GM18526 (cell line): ENCODE data around the gene CCSAP.

Experiments used
- POLR2A ChIP-seq: IDR thresholded peaks from 3 replicates; pipeline ENCODE4 v1.6.1; 2011; ENCODE audit not compliant: insufficient read length; ENCODE audit errors: extremely low read depth

Gene CCSAP

DNA sequence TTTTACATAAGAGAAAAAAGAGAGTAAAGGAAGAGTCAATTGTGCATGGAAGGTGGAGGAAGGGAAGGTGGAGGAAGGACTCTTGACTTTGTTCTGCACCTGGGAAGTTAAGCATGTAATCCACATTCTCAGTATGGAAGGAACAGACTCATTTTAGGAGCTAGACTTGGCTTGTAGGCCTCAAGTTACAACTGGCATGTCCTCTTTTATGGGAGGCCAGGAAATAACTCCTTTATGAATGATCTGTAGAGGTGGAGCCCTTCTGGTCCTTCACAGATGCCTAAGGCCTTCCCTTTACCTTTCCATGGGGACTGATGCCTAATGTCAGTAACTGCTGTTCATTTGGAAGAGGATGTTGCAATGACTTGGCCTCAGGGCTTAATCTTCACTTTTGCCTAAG is 29.4 kb upstream of the CCSAP start:
- TF ChIP-seq POLR2A: no peak

DNA sequence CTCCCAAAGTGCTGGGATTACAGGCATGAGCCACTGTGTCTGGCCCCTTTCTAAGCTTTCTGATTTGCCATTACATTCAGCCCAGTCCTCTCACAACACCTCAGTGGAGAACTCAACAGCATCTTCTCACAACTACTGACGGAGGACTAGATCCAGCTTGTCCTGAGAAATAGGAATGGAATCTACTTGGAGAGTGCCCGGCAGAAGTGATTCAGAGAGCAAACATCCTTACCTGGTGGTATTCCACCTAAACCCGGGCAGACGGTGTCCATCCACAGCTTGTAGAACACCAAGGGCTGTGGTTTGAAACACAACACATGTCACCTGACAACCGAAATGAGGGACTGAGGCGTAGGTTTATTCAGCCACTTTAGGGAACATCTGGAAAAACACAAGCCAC is 28.8 kb upstream of the CCSAP start:
- TF ChIP-seq POLR2A: no peak

GRCh38 chr1:229370601-229371021 is 27.8 kb upstream of the CCSAP start:
- TF ChIP-seq POLR2A: no peak

DNA sequence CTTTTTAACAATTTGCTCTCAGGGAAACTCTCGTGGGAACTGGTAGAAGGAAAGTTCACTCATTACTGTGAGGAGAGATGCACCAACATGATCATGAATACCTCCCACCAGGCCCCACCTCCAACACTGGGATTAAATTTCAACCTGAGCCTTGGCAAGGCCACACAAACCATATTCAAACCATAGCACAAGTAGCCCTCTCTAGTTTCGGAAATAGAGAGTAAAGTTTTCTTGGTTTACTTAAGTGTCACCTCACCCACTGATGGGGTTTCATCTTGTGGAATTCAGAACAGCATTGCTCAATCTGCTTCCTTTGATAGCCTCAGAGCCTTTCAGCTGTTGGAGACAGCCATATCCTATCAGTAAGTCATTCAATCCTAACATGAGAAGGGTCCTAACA is 25.5 kb upstream of the CCSAP start:
- no peak for TF ChIP-seq POLR2A

DNA sequence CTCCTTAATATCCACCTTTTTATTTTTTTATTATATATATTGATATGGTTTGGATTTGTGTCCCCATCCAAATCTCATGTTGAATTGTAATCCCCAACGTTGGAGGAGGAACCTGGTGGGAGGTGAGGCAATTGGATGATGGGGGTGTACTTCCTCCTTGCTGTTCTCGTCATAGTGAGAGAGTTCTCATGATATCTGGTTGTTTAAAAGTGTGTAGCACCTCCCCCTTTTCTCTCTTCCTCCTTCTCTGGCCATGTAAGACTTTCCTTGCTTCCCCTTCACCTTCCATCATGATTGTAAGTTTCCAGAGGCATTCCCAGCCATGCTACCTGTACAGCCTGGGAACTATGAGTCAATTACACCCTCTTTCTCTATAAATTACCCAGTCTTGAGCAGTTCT is 22.7 kb upstream of the CCSAP start:
- TF ChIP-seq POLR2A: no peak

DNA sequence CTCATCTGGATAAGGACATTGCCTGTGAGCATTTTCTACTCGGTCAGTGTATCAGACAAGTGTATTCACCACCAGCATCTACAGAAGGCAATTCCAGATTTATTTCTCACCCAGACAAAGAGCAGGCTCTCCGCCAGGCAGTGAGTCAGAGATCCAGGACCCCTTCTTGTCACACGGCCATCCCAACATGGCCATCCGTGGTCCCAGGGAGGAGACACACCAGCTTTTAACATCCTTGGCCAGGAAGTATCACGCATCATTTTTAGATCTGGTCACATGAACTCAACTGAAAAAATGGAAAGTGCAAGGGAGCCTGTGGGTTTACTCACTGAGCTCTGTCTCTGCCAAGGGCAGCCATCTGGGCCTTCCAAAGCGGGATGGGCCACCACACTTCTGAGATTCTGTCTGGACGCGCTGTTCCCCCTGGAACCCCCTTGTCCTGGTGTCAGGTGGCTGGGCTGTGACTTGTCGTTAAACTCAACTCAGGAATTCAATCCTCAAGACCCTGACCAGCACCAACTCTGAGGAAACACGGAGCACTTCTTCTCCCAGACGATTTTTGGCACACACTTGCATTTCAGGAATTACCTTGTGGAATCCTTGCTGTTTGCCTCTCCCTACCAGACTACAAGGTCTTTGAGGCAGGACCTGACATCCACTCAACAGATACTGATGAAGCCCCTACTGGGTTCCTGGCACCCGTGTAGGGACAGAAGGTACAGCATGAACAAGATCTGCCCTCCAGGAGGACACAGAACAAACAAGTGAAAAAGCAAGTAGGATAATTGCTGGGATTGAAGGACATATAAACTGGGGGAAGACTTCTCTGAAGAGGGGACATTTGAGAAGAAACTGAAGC is 21.6 kb upstream of the CCSAP start:
- no peak for TF ChIP-seq POLR2A

GRCh38 chr1:229363723-229364122 is 20.9 kb upstream of the CCSAP start:
- no peak for TF ChIP-seq POLR2A

- no peak for TF ChIP-seq POLR2A
These were observed 17.6 kb upstream of the CCSAP start for GRCh38 chr1:229360420-229360819.

DNA sequence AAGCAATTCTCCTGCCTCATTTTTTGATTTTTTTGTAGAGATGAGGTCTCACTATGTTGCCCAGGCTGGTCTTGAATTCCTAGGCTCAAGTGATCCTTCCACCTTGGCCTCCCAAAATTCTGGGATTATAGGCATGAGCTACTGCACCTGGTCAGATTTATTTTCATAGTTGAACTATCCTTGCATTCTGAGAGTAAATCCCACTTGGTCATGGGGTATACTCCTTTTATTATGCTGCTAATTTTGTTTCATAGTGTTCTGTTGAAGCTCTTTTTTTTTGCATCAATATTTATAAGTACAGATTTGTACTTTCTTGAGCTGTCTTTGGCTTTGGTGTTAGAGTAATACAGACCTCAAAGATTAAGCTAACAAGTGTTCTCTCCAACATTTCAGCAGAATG is 12.8 kb upstream of the CCSAP start:
- TF ChIP-seq POLR2A: no peak

GRCh38 chr1:229354226-229354625 is 11.4 kb upstream of the CCSAP start:
- TF ChIP-seq POLR2A: no peak

- no peak for TF ChIP-seq POLR2A
These were observed 10.1 kb upstream of the CCSAP start for GRCh38 chr1:229352975-229353374.

- TF ChIP-seq POLR2A: no peak
These were observed 6.9 kb upstream of the CCSAP start for GRCh38 chr1:229349463-229350385.

DNA sequence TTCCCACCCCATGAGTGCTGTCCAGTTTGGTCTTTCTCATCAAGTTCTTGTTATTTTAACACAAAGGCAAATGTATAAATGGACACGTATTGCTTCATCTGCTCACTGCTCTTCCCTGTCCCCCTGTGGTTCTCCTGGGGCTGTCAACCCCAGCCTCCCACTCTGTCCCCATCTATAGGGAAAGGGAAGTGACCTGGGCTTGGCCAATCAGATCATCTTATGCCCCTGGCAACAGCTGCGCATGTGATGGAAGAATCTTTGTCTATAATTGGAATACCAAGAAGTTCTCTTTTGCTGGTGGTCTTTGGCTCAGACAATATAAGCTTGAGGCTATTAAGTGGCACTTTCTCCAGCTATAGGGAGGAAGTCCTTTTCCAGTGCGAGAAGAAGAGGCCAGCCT is 4.7 kb upstream of the CCSAP start:
- TF ChIP-seq POLR2A: no peak

DNA sequence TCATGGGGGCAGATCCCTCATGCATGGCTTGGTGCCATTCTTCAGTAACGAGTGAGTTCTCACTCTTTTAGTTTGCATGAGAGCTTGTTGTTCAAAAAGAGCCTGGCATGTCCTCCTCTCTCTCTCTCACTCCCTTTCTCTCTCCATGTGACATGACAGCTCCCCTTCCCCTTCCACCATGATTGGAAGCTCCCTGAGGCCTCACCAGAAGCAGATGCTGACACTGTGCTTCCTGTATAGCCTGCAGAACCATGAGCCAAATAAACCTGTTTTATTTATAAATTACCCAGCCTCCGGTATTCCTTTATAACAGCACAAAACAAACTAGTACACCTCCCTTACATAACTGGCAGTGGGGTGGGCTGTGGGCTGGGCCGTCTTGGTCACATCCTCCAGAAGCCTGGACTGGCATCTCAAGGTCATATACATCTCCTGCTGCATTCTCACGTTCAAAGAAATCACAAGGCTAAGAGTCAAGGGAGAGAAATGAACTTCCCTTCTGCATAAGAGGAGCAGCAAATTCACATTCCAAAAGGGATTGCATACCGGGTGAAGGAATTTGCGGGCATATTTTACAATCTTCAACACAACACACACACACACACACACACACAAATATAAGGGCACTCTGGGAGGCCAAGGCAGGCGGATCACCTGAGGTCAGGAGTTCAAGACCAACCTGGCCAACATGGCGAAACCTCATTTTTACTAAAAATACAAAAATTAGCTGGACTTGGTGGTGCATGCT is 2.3 kb upstream of the CCSAP start:
- no peak for TF ChIP-seq POLR2A

DNA sequence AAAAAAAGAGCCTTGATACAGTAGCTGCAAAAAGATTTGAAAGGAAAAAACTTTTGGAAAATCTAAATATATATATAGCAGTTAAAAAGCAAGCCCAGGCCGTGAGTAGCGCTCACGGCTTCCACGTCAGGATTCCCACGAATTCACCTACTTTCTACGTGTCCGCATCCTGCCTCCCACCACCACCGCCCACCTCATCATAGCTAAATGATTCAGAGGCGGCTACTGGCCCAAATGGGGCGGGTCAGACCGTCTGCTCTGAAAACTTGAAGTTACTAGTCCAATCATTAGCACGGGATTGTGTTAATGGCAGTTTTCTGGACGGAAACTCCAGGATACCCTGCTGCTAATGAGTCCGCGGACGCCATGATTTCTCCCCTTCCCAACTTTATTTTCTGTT is 1.3 kb upstream of the CCSAP start:
- no peak for TF ChIP-seq POLR2A
